Mammary epithelial cell (primary cell): ENCODE measurements around the gene FUZ.

Experiments used
- CTCF ChIP-seq, 2 donors: IDR thresholded peaks in 1 of 2; conservative IDR thresholded peaks in 1 of 2; 2 replicates each; pipeline ENCODE4 v1.5.1; 2011 to 2012; ENCODE audit warnings: inconsistent platforms in 2 of 2, low read length in 2 of 2, mild to moderate bottlenecking in 2 of 2, control low read depth in 1 of 2, low read depth in 1 of 2; ENCODE audit not compliant: insufficient read depth in 1 of 2; ENCODE audit errors: extremely low read depth in 1 of 2
- EZH2 ChIP-seq: IDR thresholded peaks from 2 replicates; pipeline ENCODE4 v1.6.1; 2012; ENCODE audit warnings: low read length, inconsistent platforms, borderline replicate concordance

- no peak for TF ChIP-seq CTCF (conservative IDR thresholded peaks at IDR 0.05 in 1 of 2, IDR thresholded peaks at IDR 0.05 in 1 of 2; ENCODE audit: extremely low read depth in 1 of 2, insufficient read depth in 1 of 2, low read depth in 1 of 2, low read length in 2 of 2)
- TF ChIP-seq EZH2: no peak
Measured at GRCh38 chr19:49772850-49773432, 40.2 kb downstream of the FUZ start.
